Measurements from ENCODE around the gene ADCY6.

DNA sequence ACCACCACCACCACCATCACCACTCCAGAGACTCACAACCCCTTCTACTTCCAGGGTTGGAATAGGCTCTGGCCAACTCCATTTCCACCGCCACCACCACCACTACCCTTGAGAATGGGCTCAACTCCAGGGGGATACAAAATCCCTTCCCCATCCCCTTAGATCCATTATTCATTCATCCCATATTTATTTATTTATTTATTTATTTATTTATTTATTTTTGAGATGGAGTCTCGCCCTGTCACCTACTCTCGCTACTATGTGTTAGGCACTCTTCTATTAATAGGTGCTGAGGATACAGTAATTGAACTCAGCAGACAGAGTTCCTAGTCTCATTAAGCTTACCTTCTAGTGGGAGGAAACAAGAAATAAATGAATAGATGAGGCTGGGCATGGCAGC is 4.8 kb upstream of the ADCY6 start:
- TF ChIP-seq, protein P1, sequence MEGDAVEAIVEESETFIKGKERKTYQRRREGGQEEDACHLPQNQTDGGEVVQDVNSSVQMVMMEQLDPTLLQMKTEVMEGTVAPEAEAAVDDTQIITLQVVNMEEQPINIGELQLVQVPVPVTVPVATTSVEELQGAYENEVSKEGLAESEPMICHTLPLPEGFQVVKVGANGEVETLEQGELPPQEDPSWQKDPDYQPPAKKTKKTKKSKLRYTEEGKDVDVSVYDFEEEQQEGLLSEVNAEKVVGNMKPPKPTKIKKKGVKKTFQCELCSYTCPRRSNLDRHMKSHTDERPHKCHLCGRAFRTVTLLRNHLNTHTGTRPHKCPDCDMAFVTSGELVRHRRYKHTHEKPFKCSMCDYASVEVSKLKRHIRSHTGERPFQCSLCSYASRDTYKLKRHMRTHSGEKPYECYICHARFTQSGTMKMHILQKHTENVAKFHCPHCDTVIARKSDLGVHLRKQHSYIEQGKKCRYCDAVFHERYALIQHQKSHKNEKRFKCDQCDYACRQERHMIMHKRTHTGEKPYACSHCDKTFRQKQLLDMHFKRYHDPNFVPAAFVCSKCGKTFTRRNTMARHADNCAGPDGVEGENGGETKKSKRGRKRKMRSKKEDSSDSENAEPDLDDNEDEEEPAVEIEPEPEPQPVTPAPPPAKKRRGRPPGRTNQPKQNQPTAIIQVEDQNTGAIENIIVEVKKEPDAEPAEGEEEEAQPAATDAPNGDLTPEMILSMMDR (IDR thresholded peaks at IDR 0.05) = no peak
- no peak for TF ChIP-seq POLR2A (IDR thresholded peaks at IDR 0.05)
